GM18508 (cell line): Measurements from ENCODE around the gene TGFA.
"Not testable (repeated sequence)": the region's sequence is repeated elsewhere in the genome, so short reads cannot be mapped to it uniquely, and the experiment has no call there.

Experiments used
- ATAC-seq: cut with Tn5 transposase; IDR thresholded peaks from one replicate; pipeline ENCODE4 v1.9.1; 2021; ENCODE audit warnings: moderate number of reproducible peaks; ENCODE audit not compliant: insufficient read depth, unreplicated experiment

The TGFA gene

DNA sequence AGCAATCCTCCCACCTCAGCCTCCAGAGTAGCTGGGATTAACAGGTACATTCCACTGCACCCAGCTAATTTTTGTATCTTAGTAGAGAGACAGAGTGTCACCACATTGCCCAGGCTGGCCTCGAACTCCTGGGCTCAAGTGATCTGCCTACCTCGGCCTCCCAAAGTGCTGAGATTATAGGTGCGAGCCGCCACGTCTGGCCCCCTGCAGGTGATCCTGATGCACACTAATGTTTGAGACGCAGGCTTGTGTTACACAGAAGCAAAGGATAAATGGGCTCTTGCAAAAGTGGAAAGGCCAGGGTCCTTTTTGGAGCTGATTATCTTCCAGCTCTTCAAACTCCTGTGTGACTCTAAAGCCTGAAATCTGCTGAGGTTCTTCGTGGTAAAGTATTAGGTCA lies 84.2 kb downstream of the TGFA start:
- no peak for ATAC-seq

DNA sequence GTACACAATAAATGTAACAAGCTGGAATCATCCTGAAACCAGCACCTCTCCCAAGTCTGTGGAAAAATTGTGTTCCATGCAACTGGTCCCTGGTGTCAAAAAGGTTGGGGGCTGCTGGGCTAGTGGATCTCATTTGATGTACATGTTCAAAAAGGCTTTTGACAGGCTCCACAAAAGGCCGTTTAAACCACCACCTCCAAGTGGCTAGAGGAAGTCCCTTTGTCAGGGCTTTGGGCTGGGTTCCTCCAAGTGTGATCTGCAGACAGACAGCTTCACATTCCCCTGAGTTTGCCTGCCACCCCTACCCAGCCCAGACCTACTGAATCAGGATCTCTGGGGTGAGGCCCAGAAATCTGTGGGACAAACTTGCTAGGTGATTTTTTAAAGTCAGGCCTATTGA lies 84.7 kb downstream of the TGFA start:
- no peak for ATAC-seq

DNA sequence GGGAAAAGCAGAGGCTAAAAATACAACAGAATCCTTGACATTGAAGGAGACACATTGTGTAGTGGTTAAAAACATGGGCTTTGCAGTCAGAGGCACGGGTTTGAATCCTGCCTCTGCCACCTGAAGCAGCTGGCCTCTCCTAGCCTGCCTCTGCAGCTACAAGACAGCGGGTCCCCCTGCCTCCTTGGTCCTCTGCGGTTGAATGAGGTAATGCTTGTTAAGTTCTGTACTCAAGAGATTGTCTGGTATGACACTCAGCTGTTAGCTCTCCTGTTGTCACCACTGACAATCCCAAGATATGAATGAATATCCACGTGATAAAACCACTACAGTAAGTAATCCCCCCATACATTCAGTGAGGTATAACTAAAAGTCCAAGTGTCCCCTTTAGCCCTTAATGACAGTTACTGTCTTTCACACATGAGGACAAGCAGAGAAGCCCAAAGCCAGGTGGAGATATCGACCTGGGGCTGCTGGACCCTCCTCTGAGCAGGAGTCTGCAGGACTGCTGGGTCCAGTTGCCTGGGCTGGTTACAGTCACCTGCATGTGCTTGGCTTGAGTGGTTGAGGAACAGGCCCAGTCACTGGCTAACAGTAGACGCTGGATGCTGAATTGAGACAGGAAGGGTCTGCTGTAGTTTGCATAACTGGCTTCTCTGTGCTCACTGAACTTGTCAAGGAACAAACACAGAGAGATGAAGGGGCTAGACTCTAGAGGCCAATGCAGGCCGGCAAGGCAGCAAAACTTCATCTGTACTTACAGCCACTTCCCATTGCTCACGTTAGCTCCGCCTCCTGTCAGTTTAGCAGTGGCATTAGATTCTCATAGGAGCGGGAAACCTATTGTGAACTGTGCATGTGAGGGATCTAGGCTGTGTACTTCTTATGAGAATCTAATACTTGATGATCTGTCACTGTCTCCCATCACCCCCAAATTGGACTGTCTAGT lies 85.5 kb downstream of the TGFA start:
- no peak for ATAC-seq

DNA sequence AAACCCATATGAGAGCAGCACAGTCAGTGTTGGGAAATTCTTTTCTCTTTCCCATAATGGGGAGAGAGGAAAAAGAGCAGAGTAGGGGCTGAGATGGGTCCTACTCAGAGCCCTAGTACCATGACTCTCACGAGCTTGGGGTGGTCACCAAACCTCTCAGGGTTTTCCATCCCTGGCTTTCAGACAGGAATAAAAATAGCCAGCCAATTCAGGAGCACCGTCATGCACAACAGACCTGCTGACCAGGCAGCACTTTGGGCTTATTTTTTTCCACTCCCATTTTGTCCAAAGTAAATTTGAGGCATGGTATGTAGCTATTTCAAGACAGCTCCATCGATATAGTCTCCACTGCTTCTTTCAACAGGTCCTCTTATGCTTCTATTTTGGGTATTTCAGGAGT lies 86.4 kb downstream of the TGFA start:
- ATAC-seq = no peak

DNA sequence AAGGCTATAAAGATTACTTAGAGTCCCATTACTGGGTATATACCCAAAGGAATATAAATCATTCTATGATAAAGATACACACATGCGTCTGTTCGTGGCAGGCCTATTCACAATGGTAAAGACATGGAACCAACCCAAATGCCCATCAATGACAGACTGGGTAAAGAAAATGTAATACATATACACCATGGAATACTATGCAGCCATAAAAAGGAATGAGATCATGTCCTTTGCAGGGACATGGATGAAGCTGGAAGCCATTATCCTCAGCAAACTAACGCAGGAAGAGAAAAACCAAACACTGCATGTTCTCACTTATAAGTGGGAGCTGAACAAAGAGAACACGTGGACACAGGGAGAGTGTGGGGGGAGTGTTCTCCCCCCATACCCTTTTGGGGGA lies 87.0 kb downstream of the TGFA start:
- ATAC-seq = not testable (repeated sequence)

DNA sequence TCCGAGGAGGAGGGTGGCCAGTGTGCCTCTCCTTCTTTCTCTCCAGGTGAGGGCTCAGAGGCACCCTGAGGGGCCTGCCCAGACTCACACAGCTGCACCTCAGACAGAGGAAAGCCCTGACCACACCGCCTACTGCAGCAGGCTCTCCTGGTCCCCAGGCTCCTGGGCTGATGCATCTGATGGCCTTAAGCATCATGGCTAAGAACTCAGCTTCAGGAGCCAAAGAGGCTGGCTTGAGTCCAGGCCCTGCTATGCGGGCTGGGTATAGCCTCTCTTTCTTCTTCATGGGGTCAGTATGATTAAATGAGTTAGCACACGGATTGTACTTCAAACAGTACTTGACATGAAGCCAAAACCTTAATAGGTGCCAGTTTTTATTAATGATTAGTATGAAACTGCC lies 89.6 kb downstream of the TGFA start:
- no peak for ATAC-seq

DNA sequence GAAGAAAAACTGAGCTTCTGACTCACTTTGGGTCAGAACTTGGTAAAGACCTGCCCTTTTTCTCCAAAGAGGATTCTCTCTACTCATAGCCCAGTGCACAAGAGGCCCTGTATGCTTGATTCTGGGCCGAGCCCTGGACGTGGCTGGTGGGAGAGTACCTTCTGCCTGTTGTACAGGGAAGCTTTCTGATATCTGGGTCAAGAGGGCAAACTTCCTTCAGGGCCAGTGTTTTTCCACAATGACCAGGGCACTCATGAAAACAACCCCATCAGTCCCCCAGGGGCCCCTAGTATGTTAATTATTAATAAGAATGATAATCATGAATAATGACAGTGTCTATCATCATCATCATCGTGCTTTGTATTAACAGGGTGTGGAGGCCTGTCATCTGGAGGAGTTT lies 90.0 kb downstream of the TGFA start:
- no peak for ATAC-seq

DNA sequence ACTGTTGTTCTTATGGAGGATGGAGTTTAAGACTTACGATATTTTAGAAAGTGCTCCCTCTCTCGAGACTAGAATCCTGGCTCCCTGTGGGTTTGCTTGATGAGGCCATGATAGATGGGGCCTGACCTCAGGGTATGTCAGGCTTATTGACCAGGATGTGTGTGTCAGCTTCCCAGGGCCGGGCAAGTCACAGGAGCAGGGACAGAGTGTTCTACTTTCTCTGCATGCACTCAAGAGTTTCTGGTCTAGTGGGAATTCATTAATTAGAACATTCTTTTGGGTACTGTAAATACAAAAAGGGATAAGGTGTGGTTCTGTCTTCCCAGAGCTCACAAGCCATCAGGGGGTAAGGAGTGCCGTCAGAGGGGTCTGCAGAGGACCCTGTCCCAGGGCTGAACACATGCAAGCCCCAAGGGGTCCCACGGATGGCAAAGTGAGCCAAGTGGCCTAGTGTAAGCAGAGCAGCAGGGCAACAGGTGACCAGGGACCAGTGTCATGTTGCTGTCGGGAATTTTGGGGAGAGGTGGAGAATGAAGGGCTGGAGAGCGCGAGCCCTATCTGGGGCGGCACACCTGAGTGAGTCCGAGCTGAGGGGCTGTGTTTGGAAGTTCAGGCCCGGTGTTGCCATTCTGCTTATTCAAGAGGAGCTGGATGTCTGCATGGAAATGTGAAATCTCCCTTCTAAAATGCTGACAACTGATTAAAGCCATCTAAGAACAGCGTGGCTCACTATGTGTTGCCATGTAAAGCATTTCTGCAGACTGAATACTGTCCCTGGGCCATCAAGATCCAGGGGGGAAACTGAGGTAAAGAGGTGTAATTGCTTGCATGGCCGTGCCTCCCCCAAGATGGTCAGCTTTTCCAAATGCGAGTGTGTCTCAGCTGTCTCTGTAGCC lies 91.4 kb downstream of the TGFA start:
- ATAC-seq = no peak

DNA sequence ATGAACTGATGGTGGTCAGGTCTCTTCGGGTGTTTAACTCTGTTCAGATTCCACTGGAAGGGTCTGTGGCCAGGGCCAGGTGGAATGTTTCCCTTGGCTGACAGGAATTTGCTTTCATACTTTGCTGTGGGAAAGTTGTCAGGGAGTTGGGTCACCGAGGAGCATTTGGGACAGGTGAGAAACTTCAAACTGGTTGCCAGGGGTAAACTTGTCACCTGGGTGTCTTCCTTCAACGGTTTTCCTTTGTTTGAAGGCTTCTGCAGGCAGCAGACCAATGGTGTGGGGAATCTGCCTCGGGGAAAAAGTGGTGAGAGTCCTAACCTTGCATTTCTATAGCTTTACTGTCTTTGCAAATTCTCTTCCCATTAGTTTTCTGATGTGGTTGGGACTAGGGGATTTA lies 92.2 kb downstream of the TGFA start:
- ATAC-seq = no peak

DNA sequence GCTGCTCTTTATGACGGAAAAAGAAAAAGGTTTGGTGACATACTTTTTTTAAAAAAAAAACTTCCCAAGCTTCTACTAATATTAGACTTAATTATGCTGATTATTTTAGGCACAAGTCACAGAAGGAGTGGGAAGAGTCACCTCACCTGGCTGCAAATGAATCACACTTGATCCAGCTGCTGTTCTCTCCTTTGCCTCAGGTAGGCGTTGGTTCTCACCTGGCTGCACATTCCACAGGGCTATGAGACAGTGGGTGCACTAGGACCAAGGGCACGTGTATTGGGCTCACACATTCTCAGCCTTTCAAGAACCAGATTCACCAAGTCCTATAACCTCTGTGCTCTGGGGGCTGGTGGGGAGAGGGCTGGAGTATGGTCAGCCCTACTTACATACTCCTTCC lies 93.3 kb downstream of the TGFA start:
- ATAC-seq = no peak

DNA sequence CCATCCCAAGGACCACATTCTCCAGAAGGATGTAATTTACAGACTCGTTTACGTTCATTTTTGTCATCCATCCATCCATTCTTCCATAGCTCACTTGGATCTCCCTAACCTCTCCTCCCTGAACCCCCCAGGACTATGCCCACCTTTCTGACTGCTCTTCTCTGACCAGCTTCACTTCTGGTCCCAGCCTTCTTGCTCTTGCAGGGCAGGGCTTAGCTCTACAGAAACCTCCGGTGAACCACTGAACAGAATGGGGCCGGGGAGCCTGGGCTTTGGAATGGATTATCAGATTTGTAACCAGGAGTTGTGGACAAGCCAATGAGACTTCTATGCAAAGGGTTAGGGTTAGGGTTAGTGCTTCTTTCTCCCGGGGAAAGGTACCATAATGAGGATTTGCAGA lies 95.0 kb downstream of the TGFA start:
- ATAC-seq = no peak

DNA sequence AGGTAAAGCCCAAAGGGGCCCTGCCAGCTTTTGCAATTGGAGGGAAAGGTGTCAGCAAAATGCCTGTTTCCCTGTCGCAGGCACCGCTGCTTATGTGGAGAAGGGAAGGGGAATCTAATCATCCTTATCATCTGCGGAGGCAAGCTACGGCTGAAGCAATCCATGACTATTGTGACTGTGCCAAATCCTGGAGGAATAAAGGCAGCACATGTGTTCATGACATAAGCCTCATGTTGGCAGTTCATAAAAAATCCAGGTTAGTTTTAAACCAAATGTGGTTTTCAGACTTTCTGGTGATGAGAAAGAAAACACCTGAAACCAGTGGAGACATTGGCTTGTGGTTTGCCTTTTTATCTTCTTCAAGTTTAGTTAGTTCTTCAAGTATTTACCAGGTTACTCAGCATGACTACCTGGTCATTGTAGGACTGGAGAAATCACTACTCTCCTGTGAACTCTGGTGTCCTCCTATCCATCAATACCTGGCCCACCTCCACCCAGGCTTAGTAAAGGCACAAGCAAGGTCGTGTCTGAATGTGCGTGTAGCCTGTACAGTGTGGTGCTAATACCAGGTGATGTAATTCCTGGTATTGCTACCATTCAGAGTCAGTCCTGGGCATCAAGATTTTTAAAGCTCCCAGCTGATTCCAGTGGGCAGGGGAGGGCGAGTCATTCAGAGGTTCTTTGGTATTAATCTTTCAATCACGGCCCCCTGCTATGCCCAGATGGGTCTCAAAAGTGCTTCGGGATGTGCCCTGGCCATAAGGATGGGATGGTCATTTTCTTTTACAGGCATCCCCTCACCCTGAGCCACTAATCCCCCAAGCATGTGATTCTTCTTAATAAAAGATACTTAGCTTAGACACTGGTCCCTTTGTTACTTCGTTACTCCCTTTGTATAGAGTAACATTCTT lies 96.8 kb downstream of the TGFA start:
- no peak for ATAC-seq

DNA sequence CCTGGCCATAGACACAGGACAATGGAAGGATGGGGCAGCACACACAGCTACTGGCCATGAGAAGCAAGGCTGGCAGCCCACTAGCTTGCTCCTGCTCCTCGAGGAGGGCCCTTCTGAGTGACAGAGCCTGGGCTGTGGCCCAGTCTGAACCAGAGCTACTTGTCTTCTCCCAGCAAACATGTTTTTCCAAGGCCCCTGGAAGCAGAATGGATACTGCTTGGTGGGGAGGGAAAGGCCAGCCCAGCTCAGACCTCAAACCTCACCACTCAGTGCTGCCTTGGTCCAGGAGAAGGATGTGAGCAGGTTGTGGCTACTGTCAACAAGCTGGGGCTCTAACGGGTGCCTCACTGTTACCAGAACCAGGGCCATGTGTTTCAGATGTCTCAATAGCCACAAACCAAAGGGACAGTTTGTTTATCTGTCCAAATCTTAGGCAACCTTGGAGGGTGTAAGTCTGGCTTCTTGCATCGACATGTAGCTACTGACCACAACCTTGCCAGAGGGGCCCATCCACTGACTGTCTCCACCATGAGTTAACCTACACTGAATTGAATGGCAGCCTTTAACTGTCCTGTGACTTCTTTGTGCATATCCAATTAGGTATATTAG lies 98.6 kb downstream of the TGFA start:
- ATAC-seq = no peak

DNA sequence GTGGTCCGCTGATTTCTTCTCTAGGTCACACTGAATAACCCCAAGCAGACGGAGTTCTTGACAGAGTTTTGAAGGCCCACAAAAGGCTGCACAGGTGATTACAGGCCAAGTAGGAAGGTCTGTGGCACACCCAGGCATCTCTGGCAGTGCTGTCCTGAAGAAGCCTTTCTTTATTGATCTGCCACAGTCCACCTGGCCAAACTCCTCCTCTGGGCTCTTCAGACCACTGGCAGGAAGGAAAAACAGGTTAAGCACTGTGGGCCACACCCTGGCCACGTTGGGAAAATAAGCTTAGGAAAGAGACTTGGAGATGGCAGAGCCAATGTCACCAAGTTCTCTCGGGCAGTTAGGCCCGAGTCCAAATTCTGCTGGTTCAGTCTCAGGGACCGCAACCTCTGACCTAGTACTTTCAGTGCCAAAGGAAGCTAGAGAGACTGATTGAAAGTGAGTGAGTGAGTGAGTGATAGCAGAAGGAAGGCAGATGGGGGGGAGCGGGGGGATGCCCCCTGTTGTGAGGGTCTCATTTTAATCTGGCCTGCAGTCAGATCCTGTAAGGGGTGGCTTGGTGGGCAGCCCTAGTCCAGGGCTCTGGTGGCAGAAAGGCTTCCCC lies 102.9 kb downstream of the TGFA start:
- ATAC-seq = no peak

DNA sequence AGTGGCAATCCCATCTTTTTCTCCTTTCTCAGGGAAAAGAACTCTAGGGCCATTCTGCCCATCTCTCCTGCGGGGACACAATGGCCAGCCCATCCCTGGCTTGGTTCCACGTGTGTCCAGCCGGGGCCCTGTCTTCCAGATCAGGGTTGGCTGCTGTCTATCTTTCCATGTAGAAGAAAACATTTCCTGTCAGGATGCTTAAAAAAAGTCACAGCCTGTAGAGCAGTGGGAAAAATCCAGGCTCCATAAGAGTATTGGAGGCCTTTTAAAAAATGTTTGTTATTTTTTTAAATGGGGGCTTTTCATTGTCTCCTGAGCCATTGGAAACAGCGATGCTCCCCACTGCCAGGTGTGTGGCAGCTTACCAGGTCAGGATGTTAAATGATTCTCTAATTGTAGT lies 105.6 kb downstream of the TGFA start:
- ATAC-seq = no peak

DNA sequence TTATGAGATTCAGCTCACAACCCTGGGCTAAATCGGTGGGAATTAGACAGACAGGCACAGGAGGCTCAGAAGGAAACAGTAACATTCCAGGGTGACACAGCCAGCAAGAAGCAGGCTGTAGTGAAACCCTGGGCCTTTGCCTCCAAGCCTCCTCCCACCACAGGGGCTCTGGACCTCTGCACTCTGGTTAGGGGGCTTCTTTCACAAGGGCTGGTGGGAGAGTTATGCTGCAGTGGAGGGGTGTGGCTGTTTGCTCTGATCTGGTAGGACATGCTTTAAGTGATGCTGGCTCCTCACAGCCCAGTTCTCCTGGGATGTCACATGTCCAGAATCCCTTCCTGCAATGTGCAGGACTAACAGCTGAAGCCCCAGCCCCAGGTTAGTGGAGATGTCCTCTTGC lies 109.9 kb downstream of the TGFA start:
- no peak for ATAC-seq

DNA sequence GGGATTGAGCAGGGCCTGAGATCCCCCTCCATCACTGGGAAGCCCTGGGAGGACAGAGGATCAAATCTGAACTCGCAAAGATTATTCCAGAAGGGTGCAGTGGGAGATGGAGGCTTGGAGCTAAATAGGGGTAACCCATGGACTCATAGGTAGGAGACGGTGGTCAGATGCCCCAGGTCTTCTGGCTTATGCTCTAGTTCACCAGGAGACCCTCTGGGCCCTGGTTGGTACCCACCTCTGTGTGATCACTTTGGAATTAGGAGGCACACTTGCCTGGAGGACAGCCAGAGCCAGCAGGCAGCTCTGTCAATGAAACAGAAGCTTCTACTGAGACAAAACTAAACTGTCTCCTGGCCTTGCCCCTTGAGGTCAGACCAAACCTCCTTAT lies 110.6 kb downstream of the TGFA start:
- ATAC-seq = no peak

DNA sequence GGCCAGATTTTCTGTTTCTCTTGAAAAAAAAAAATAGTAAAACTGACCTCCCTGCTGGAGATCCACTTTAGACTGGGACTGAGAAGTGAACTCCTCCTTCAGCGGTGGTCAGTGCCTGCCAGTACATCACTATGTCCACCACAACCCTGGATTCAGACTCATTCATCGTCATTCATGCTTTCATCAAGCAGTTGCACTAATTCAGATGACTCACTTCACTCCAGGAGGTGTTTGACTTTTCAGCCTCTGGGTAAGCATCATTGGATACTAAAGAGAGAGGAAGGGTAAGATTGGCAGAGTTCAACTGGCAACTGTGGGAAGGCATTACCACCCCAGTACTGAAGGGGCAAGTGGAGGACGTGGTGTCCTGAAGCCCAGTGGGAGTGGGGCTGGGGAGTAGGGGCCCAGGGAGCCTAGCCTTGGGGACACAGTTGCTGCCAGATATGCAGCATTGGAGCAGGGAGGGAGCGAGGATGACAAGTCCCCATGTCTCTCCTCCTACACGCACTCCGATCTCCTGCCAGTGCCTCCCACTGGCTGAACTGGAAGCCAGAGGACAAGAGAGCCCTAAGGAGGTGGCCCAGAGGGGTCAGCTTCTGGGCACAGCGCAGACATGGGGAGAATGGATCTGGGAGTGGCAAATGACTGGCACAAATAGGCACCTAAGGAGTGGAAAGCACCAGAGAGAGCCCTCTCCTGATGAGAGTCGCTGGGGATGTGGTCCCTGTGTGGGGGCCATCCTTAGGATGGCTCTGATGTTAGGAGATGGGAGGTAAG lies 111.1 kb downstream of the TGFA start:
- ATAC-seq = no peak

DNA sequence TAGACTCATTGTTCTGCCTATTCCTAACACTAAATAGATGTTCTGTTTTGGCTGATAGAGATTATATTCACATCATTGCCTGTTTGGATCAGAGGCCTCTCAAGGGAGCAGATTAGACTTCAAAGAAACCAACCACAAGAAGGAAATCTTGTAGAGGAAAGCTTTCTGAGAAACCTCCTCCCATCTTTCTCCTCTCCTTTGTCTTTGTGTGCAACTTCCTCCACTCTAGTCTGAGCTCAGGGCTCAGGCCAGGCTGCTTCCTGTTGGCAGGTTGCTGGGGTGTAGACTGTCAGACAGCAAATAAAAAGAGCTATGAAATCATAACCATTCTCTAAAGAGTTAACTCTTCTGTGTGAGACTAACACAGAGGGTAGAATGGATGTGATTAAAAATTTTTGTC lies 113.0 kb downstream of the TGFA start:
- no peak for ATAC-seq
